OCI-LY7 (cell line): ENCODE data around the gene OSBP. TPM values are rescaled to one million over a fixed set of nuclear protein-coding genes. Genes with fewer than 3 reads are reported as not detected.

ENCODE experiments used
- microRNA-seq: library from miRNA; unstranded; fragments of <30 nt; microRNA quantifications from one replicate; pipeline ENCODE4 v1.2.0, GENCODE V29; 2022; ENCODE audit warnings: borderline replicate concordance
- small RNA-seq: library from RNA; depleted of rRNA; stranded (forward); fragments of <200 nt; gene quantifications from one replicate; pipeline ENCODE3, GENCODE V24; 2014
- total RNA-seq, 2 experiments: library from RNA; depleted of rRNA in 1 of 2; stranded (reverse); fragments of >200 nt in 1 of 2; shearing (Covaris generic) in 1 of 2; gene quantifications; 2 replicates each; pipeline ENCODE4 v1.2.3, GENCODE V29; 2014 to 2022

Gene OSBP
- total RNA-seq, 2 experiments from 2014 or later = 19.2 to 44.6 TPM

Small RNAs within 50 kb of the gene (microRNA-seq; reads per million reads assigned to microRNA genes)
- gene MIR3162 = 2.3 reads per million

Small RNAs within 50 kb of the gene (small RNA-seq; reads per million reads assigned to genes)
- not detected for gene MIR3162

Other genes starting within 250 kb of the OSBP start
- not detected in 2 replicates for gene OR5A2, start 189.4 kb downstream of the OSBP start, total RNA-seq (2014; rRNA removed; shearing (Covaris generic))
- not detected in 2 replicates for gene OR5A2, start 189.4 kb downstream of the OSBP start, total RNA-seq (2022)
- not detected in 2 replicates for gene OR5A1, start 179.3 kb downstream of the OSBP start, total RNA-seq (2014; rRNA removed; shearing (Covaris generic))
- not detected in 2 replicates for gene OR5A1, start 179.3 kb downstream of the OSBP start, total RNA-seq (2022)
- gene OR4D6, start 158.8 kb downstream of the OSBP start, total RNA-seq (2014; rRNA removed; shearing (Covaris generic)) = not detected in 2 replicates
- not detected in 2 replicates for gene OR4D6, start 158.8 kb downstream of the OSBP start, total RNA-seq (2022)
- gene OR4D10, start 142.5 kb downstream of the OSBP start, total RNA-seq (2014; rRNA removed; shearing (Covaris generic)) = 0.28 TPM in 1 of 2 replicates, not detected in the other
- gene OR4D10, start 142.5 kb downstream of the OSBP start, total RNA-seq (2022) = not detected in 2 replicates
- gene OR4D11, start 112.2 kb downstream of the OSBP start, total RNA-seq (2014; rRNA removed; shearing (Covaris generic)) = not detected in 2 replicates
- gene OR4D11, start 112.2 kb downstream of the OSBP start, total RNA-seq (2022) = not detected in 2 replicates
- gene OR4D9, start 104.2 kb downstream of the OSBP start, total RNA-seq (2014; rRNA removed; shearing (Covaris generic)) = not detected in 2 replicates
- gene OR4D9, start 104.2 kb downstream of the OSBP start, total RNA-seq (2022) = not detected in 2 replicates
- gene PATL1, start 53.3 kb upstream of the OSBP start, total RNA-seq (2014; rRNA removed; shearing (Covaris generic)) = 14.7 and 15.2 TPM in 2 replicates
- gene PATL1, start 53.3 kb upstream of the OSBP start, total RNA-seq (2022) = 46.3 TPM in 2 replicates
- gene OR10V1, start 98.1 kb upstream of the OSBP start, total RNA-seq (2014; rRNA removed; shearing (Covaris generic)) = not detected in 2 replicates
- not detected in 2 replicates for gene OR10V1, start 98.1 kb upstream of the OSBP start, total RNA-seq (2022)
- 20.2 and 27.2 TPM in 2 replicates for gene STX3, start 139.6 kb upstream of the OSBP start, total RNA-seq (2014; rRNA removed; shearing (Covaris generic))
- 6.4 and 8.4 TPM in 2 replicates for gene STX3, start 139.6 kb upstream of the OSBP start, total RNA-seq (2022)
- 133 and 159 TPM in 2 replicates for gene MRPL16, start 195.0 kb upstream of the OSBP start, total RNA-seq (2014; rRNA removed; shearing (Covaris generic))
- gene MRPL16, start 195.0 kb upstream of the OSBP start, total RNA-seq (2022) = 87.5 and 92.2 TPM in 2 replicates
- gene CBLIF, start 229.7 kb upstream of the OSBP start, total RNA-seq (2014; rRNA removed; shearing (Covaris generic)) = not detected in 2 replicates
- not detected in 2 replicates for gene CBLIF, start 229.7 kb upstream of the OSBP start, total RNA-seq (2022)